ENCODE results near the gene NUP214.

DNA sequence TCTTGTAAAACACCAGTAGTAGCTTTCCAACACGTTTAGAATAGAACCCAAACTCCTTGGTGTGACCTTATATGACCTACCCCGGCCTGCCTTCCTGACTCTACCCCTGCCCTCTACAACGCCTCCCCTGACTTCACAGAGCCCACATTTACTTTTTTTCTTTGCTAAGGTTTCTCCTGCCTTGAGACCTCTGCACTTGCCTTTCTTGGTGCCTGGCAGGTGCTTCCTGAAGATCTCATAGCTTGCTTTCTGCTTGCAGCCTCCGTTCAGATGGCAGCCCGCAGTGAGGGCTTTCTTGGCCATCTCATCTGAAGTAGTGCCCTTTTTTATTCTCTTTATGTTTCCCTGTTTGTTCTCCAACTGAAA lies 24.3 kb downstream of the NUP214 start:
- no peak for TF ChIP-seq FOXM1 (IDR thresholded peaks at IDR 0.05; ENCODE audit: low read depth)
- TF ChIP-seq, protein P1, sequence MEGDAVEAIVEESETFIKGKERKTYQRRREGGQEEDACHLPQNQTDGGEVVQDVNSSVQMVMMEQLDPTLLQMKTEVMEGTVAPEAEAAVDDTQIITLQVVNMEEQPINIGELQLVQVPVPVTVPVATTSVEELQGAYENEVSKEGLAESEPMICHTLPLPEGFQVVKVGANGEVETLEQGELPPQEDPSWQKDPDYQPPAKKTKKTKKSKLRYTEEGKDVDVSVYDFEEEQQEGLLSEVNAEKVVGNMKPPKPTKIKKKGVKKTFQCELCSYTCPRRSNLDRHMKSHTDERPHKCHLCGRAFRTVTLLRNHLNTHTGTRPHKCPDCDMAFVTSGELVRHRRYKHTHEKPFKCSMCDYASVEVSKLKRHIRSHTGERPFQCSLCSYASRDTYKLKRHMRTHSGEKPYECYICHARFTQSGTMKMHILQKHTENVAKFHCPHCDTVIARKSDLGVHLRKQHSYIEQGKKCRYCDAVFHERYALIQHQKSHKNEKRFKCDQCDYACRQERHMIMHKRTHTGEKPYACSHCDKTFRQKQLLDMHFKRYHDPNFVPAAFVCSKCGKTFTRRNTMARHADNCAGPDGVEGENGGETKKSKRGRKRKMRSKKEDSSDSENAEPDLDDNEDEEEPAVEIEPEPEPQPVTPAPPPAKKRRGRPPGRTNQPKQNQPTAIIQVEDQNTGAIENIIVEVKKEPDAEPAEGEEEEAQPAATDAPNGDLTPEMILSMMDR (IDR thresholded peaks at IDR 0.05), result no peak
- no peak for TF ChIP-seq RAD21 (IDR thresholded peaks at IDR 0.05; ENCODE audit: low read length)

Data from SK-N-SH (cell line).